ENCODE data around the gene C1orf210.

Gene C1orf210

GRCh38 chr1:43312212-43312623, 26.8 kb upstream of the C1orf210 start:
- no peak for DNase-seq

GRCh38 chr1:43311521-43311920, 26.1 kb upstream of the C1orf210 start:
- DNase-seq = no peak

- no peak for DNase-seq
Measured at GRCh38 chr1:43309405-43310025, 24.1 kb upstream of the C1orf210 start.

GRCh38 chr1:43308635-43309404, 23.4 kb upstream of the C1orf210 start:
- DNase-seq = no peak

GRCh38 chr1:43307458-43308158, 22.2 kb upstream of the C1orf210 start:
- no peak for DNase-seq

GRCh38 chr1:43306688-43307457, 21.5 kb upstream of the C1orf210 start:
- DNase-seq = no peak

- DNase-seq = no peak
Measured at GRCh38 chr1:43305926-43306687, 20.7 kb upstream of the C1orf210 start.

- no peak for DNase-seq
Measured at GRCh38 chr1:43305461-43305860, 20.1 kb upstream of the C1orf210 start.

GRCh38 chr1:43304771-43305300, 19.5 kb upstream of the C1orf210 start:
- no peak for DNase-seq

- no peak for DNase-seq
Measured at GRCh38 chr1:43304314-43304681, 18.9 kb upstream of the C1orf210 start.

GRCh38 chr1:43303471-43304313, 18.3 kb upstream of the C1orf210 start:
- DNase-seq = no peak

- peak in 2 of 3 donors; percentile 20 to 26 for DNase-seq
Measured at GRCh38 chr1:43302721-43303470, 17.5 kb upstream of the C1orf210 start.

- DNase-seq = no peak
Measured at GRCh38 chr1:43302201-43302600, 16.8 kb upstream of the C1orf210 start.

GRCh38 chr1:43300378-43301094, 15.2 kb upstream of the C1orf210 start, which contains the start of gene TIE1:
Gene TIE1, plus strand, starts transcription at chr1:43300982. Its CDS starts 90 bp downstream, at chr1:43301072.
- peak in 1 of 3 donors; percentile 23 for DNase-seq

- DNase-seq = no peak
Measured at GRCh38 chr1:43299101-43299500, 13.7 kb upstream of the C1orf210 start.

- DNase-seq = no peak
Measured at GRCh38 chr1:43298055-43298454, 12.7 kb upstream of the C1orf210 start.

- DNase-seq = no peak
Measured at GRCh38 chr1:43296207-43296606, 10.8 kb upstream of the C1orf210 start.

- no peak for DNase-seq
Measured at GRCh38 chr1:43294761-43295160, 9.4 kb upstream of the C1orf210 start.
